GM23248 (cell line): ENCODE results near the gene TXNL4A. TPM values are rescaled to one million over a fixed set of nuclear protein-coding genes. Genes with fewer than 3 reads are reported as not detected.
"Not testable (repeated sequence)": the region's sequence is repeated elsewhere in the genome, so short reads cannot be mapped to it uniquely, and the experiment has no call there.

Source experiments
- DNase-seq: peaks from one replicate; pipeline ENCODE4 v3.0.0-alpha.2; 2015
- H2AFZ ChIP-seq: fragments of 200-600 bp; sonication (generic); 2 replicates; pipeline ENCODE4 v1.6.1; 2016; ENCODE audit warnings: antibody characterized with exemption
- H3F3A ChIP-seq: fragments of 200-600 bp; sonication (generic); 2 replicates; pipeline ENCODE4 v1.6.1; 2016; ENCODE audit warnings: mild to moderate bottlenecking, antibody characterized with exemption, mixed run types; ENCODE audit not compliant: insufficient read depth
- H3K27ac ChIP-seq: fragments of 200-600 bp; sonication (generic); 2 replicates; pipeline ENCODE4 v1.5.1; 2016; ENCODE audit warnings: mild to moderate bottlenecking
- H3K27me3 ChIP-seq: fragments of 200-600 bp; sonication (generic); replicated peaks from 2 replicates; pipeline ENCODE4 v1.6.1; 2016; ENCODE audit warnings: mild to moderate bottlenecking; ENCODE audit not compliant: insufficient read depth
- H3K36me3 ChIP-seq: fragments of 200-600 bp; sonication (generic); 2 replicates; pipeline ENCODE4 v1.6.1; 2016; ENCODE audit warnings: low read depth, mild to moderate bottlenecking
- H3K4me1 ChIP-seq: fragments of 200-600 bp; sonication (generic); 2 replicates; pipeline ENCODE4 v1.6.1; 2016; ENCODE audit warnings: mild to moderate bottlenecking; ENCODE audit not compliant: insufficient read depth
- H3K4me2 ChIP-seq: fragments of 200-600 bp; sonication (generic); one replicate; pipeline ENCODE4 v1.6.1; 2016; ENCODE audit warnings: mild to moderate bottlenecking; ENCODE audit not compliant: unreplicated experiment
- H3K4me3 ChIP-seq: fragments of 200-600 bp; sonication (generic); 2 replicates; pipeline ENCODE4 v1.5.1; 2016; ENCODE audit warnings: mild to moderate bottlenecking
- H3K79me2 ChIP-seq: fragments of 200-600 bp; sonication (generic); 2 replicates; pipeline ENCODE4 v1.6.1; 2016; ENCODE audit warnings: mild to moderate bottlenecking; ENCODE audit not compliant: insufficient read depth
- H3K9ac ChIP-seq: fragments of 200-600 bp; sonication (generic); 2 replicates; pipeline ENCODE4 v1.6.1; 2016; ENCODE audit warnings: mild to moderate bottlenecking
- H3K9me2 ChIP-seq: fragments of 200-600 bp; sonication (generic); 2 replicates; pipeline ENCODE4 v1.6.1; 2016; ENCODE audit warnings: mixed run types, mild to moderate bottlenecking, moderate library complexity; ENCODE audit not compliant: insufficient read depth
- H3K9me3 ChIP-seq: fragments of 200-600 bp; sonication (generic); one replicate; pipeline ENCODE4 v1.6.1; 2017; ENCODE audit warnings: low read depth
- H4K20me1 ChIP-seq: fragments of 200-600 bp; sonication (generic); 2 replicates; pipeline ENCODE4 v1.6.0; 2016; ENCODE audit not compliant: insufficient read depth
- EZH2 ChIP-seq: fragments of 200-600 bp; sonication (generic); IDR thresholded peaks from 2 replicates; pipeline ENCODE4 v1.6.1; 2018; ENCODE audit warnings: antibody characterized with exemption, mild to moderate bottlenecking; ENCODE audit not compliant: insufficient read depth, poor library complexity, severe bottlenecking
- EZH2phosphoT487 ChIP-seq: fragments of 200-600 bp; sonication (generic); IDR thresholded peaks from 2 replicates; pipeline ENCODE4 v1.6.1; 2018; ENCODE audit warnings: antibody characterized with exemption, moderate library complexity, mild to moderate bottlenecking, low read depth; ENCODE audit not compliant: insufficient read depth
- WGBS, 2 experiments: methylation state at CpG; one replicate each; pipeline ENCODE4 v1.1.6; 2015 to 2017; ENCODE audit warnings: low lambda C conversion rate in 2 of 2, low coverage in 1 of 2; ENCODE audit errors: missing lambda C conversion rate in 2 of 2; 5-methylcytosine and 5-hydroxymethylcytosine counted together
- in situ Hi-C: fragments of 300-500 bp; cut with MboI; formaldehyde crosslinking; loops from 2 replicates; pipeline ENCODE4 v1.15.0; 2020
- polyA plus RNA-seq: library from polyadenylated mRNA; unstranded; fragments of >200 nt; fragmentation: Nextera tagmentation; extraction: Ambion mirVana; gene quantifications from 2 replicates; pipeline ENCODE4 v1.2.1, GENCODE V29; 2016
- total RNA-seq: library from RNA; depleted of rRNA; stranded (reverse); fragments of >200 nt; shearing (Covaris generic); gene quantifications from 2 replicates; pipeline ENCODE4 v1.2.3, GENCODE V29; 2014

TXNL4A gene
- total and polyA plus RNA-seq, 2 experiments from 2014 or later = 17.4 to 192 TPM

GRCh38 chr18:80002468-80002867 lies 14.1 kb upstream of the TXNL4A start:
- Histone ChIP-seq H3F3A (no peaks in the 10 kb centered on the region), H3K9me2 (no peaks in the 10 kb centered on the region), H3K27ac (no peak overlapping the region), H3K9ac (no peak overlapping the region), H3K79me2 (no peaks in the 10 kb centered on the region), H3K4me2 (no peak overlapping the region), H3K9me3 (no peaks in the 10 kb centered on the region), H3K4me3 (no peak overlapping the region), H3K27me3 (no peaks in the 10 kb centered on the region), H3K36me3 (no peaks in the 10 kb centered on the region), H4K20me1 (no peaks in the 10 kb centered on the region), H2AFZ (no peak overlapping the region), H3K4me1 (no peaks in the 10 kb centered on the region)
- in situ Hi-C loops = no loop called here
- no peak for DNase-seq
- no peak for TF ChIP-seq EZH2
- TF ChIP-seq EZH2phosphoT487 = no peak
- WGBS, 2 experiments = 48 to 59% methylated on average over 5 of the region's 5 CpGs

- Histone ChIP-seq H3K36me3 (no peaks in the 10 kb centered on the region), H3K27ac (no peak overlapping the region), H4K20me1 (no peaks in the 10 kb centered on the region), H3K9ac (no peak overlapping the region), H3K4me3 (no peak overlapping the region), H3K4me1 (no peaks in the 10 kb centered on the region), H3K79me2 (no peaks in the 10 kb centered on the region), H3F3A (no peaks in the 10 kb centered on the region), H3K9me2 (no peaks in the 10 kb centered on the region), H3K4me2 (no peak overlapping the region), H2AFZ (no peak overlapping the region), H3K9me3 (no peaks in the 10 kb centered on the region), H3K27me3 (no peaks in the 10 kb centered on the region)
- in situ Hi-C loops = no loop called here
- 24 to 25% methylated on average over 3 of the region's 3 CpGs for WGBS, 2 experiments
- TF ChIP-seq EZH2 (no peak), EZH2phosphoT487 (no peak)
- DNase-seq = no peak
Observed at GRCh38 chr18:80000877-80001276, 12.5 kb upstream of the TXNL4A start.

DNA sequence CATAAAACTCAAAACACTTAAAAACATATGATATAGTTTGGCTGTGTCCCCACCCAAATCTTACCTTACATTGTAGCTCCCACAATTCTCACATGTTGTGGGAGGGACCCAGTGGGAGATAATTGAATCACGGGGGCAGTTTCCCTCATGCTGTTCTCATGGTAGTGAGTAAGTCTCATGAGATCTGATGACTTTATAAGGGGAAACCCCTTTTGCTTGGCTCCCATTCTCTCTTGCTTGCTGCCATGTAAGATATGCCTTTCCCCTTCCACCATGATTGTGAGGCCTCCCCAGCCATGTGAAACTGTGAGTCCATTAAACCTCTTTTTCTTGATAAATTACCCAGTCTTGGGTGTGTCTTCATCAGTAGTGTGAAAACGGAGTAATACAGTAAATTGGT lies 11.3 kb upstream of the TXNL4A start:
- H3K36me3 ChIP-seq, H3K79me2 ChIP-seq: not testable (repeated sequence)
- 56 to 59% methylated on average over 2 of the region's 2 CpGs for WGBS, 2 experiments

DNA sequence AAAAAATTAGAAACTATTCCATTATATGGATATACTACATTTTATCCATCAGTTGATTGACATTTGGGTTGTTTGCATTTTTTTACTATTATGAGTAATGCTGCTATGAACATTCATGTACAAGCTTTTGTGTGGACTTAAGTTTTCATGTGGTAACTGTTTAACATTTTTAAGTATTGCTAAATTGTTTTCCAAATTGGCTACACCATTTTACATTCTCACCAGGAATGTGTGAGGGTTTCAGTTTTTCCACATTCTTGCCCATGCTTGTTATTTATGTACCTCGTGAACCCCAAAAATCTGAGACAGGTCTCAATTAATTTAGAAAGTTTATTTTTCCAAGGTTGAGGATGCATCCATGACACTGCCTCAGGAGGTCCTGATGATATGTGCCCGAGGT lies 3.1 kb upstream of the TXNL4A start:
- Histone ChIP-seq H3K36me3 (no peaks in the 10 kb centered on the region), H3K9me2 (no peaks in the 10 kb centered on the region), H3K27me3 (no peaks in the 10 kb centered on the region), H3K9me3 (no peaks in the 10 kb centered on the region), H3K27ac (no peak overlapping the region), H3K4me3 (no peak overlapping the region), H3K79me2 (peaks cover 22% of the 10 kb centered on the region), H3K9ac (no peak overlapping the region), H3K4me2 (no peak overlapping the region), H2AFZ (no peak overlapping the region), H3K4me1 (peaks cover 6% of the 10 kb centered on the region; the same call in 1 of the 2 replicates), H3F3A (peaks cover 5% of the 10 kb centered on the region; the same call in 1 of the 2 replicates), H4K20me1 (peaks cover 5% of the 10 kb centered on the region; the same call in 1 of the 2 replicates)
- in situ Hi-C loops = no loop called here
- TF ChIP-seq EZH2 (no peak), EZH2phosphoT487 (no peak)
- WGBS, 2 experiments = 65 to 73% methylated on average over 2 of the region's 2 CpGs
- DNase-seq = no peak

More for the DNA sequence above, 11.3 kb upstream of the TXNL4A start:
- H3K27me3 ChIP-seq, H3K9me2 ChIP-seq, H4K20me1 ChIP-seq, H3K4me3 ChIP-seq, H3K4me1 ChIP-seq, H3F3A ChIP-seq, in situ Hi-C loops, H3K9ac ChIP-seq, H2AFZ ChIP-seq, H3K4me2 ChIP-seq, H3K9me3 ChIP-seq, DNase-seq, H3K27ac ChIP-seq: not testable (repeated sequence)

GRCh38 chr18:79989195-79989497 lies 783 bp upstream of the TXNL4A start:
- H3K79me2 ChIP-seq = peaks cover 45% of the 10 kb centered on the region
- H3K9ac ChIP-seq = peak overlapping the region; percentile 93
- peak overlapping the region; percentile 93 for H3K27ac ChIP-seq
- no peaks in the 10 kb centered on the region for H3K27me3 ChIP-seq
- H3K36me3 ChIP-seq = peaks cover 9% of the 10 kb centered on the region; the same call in 1 of the 2 replicates
- no peaks in the 10 kb centered on the region for H3K9me2 ChIP-seq
- peaks cover 5% of the 10 kb centered on the region; the same call in 1 of the 2 replicates for H3F3A ChIP-seq
- H3K9me3 ChIP-seq = no peaks in the 10 kb centered on the region
- H3K4me3 ChIP-seq = peak overlapping the region; percentile 98
- DNase-seq = no peak
- peaks cover 14% of the 10 kb centered on the region; the same call in 1 of the 2 replicates for H4K20me1 ChIP-seq
- in situ Hi-C loops = no loop called here
- peak overlapping the region; percentile 78 for H3K4me2 ChIP-seq
- peak overlapping the region; percentile 87 for H2AFZ ChIP-seq
- 57 to 61% methylated on average over 13 to 14 of the region's 14 CpGs for WGBS, 2 experiments
- H3K4me1 ChIP-seq = peaks cover 9% of the 10 kb centered on the region; the same call in 1 of the 2 replicates
- TF ChIP-seq EZH2phosphoT487 = no peak
- no peak for TF ChIP-seq EZH2
